Memory B cell (primary cell): ENCODE results near the gene WDR12.
"Not testable (repeated sequence)": the region's sequence is repeated elsewhere in the genome, so short reads cannot be mapped to it uniquely, and the experiment has no call there.

Experiments
- ATAC-seq: fragments of 150-1000 bp; cut with Tn5 transposase; 2 replicates; pipeline ENCODE4 v1.10.0; 2021; ENCODE audit warnings: low read depth, mild to moderate bottlenecking, moderate library complexity
- DNase-seq, 2 donors: peaks; one replicate each; pipeline ENCODE4 v3.0.0; 2022; ENCODE audit warnings: low spot score in 2 of 2
- H3K27ac Mint-ChIP-seq: one replicate; pipeline ENCODE4 v1.8.0; 2022; ENCODE audit warnings: mild to moderate bottlenecking, moderate library complexity, mixed read lengths
- H3K27me3 Mint-ChIP-seq: one replicate; pipeline ENCODE4 v1.8.0; 2022; ENCODE audit warnings: mixed read lengths
- H3K36me3 Mint-ChIP-seq: one replicate; pipeline ENCODE4 v1.8.0; 2022; ENCODE audit warnings: mild to moderate bottlenecking, mixed read lengths
- H3K4me1 Mint-ChIP-seq: one replicate; pipeline ENCODE4 v1.8.0; 2022; ENCODE audit warnings: mixed read lengths
- H3K4me3 Mint-ChIP-seq: one replicate; pipeline ENCODE4 v1.8.0; 2022; ENCODE audit warnings: mild to moderate bottlenecking, moderate library complexity, mixed read lengths
- H3K9me3 Mint-ChIP-seq: one replicate; pipeline ENCODE4 v1.8.0; 2022; ENCODE audit warnings: mixed read lengths

WDR12 gene

DNA sequence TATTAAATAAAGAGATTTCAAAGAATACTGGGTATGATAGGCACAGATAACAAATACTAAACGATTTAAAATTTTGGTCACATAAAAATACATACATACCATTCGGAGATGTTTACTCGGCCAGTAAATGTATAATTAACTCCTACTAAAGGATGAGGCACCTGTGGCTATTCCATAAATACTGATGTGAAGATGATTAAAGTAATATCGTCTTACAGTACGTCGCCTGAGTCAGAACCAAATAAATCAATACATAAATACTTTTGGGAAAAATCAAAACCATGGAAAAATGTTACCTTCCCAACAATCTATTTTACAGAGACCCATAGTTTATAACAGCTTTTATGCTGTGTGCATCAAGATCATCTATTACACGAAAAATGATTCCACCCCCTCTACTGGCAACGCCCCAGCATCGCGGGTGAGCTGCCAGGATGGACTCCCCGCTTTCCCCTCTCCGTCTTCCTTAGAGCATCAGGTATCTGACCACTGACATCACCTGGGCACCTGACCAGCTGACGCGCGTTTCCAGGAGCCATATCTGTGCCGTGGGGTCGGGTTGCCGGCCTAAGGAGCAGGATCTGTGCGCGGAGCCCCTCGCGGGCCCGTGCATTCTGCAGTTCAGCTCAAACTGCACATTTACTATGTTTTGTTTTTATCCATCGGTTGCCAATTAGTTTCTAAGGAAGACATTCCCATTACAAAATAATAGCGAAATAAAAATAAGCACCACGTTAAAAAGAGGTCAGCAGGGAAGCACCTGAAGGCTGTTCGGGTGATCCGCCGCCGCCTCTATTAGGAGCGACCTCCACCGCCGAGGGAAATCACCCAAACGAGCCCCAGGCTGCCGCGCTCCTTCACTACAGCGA lies 40.8 kb downstream of the WDR12 start:
- peaks cover 5% of the 10 kb centered on the region for H3K4me1 Mint-ChIP-seq
- peak; percentile 85 for ATAC-seq
- no peaks in the 10 kb centered on the region for H3K9me3 Mint-ChIP-seq
- peak overlapping the region; percentile 73 for H3K27ac Mint-ChIP-seq
- no peaks in the 10 kb centered on the region for H3K27me3 Mint-ChIP-seq
- H3K4me3 Mint-ChIP-seq, result peak overlapping the region; percentile 88
- no peaks in the 10 kb centered on the region for H3K36me3 Mint-ChIP-seq
- peak; percentile 52 to 56 for DNase-seq

DNA sequence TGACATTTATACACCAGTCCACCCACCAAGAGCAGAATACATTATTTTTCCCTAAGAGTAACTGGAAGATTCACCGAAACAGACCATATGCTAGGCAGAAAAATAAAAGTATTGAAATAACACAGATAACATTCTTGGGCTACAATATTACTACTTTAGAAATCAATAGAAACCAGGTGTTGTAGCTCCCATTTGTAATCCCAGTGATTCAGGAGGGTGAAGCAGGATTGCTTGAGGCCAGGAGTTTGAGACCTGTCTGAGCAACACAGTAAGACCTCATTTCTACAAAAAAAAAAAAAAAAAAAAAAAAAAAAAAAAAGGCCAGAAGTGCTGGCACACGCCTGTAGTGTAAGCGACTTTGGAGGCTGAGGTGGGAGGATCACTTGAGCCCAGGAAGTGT lies 49.5 kb downstream of the WDR12 start:
- no peaks in the 10 kb centered on the region for H3K9me3 Mint-ChIP-seq
- H3K27me3 Mint-ChIP-seq, result no peaks in the 10 kb centered on the region
- no peak for ATAC-seq

DNA sequence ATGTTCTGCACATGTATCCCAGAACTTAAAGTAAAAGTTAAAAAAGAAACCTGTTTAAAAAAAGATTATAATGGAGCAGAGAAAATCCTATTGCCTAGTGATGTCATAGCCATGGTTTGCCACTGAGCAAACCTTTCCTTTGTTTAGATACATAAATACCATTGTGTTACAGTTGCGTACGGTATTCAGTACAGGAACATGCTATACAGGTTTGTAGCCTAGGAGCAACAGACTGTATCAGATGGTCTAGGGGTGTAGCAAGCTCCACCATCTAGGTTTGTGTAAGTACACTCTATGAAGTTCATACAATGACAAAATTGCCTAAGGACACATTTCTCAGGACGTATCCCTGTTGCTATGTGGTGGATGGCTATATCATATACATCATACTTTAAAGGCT lies 52.9 kb downstream of the WDR12 start:
- peaks cover 2% of the 10 kb centered on the region for H3K36me3 Mint-ChIP-seq
- no peaks in the 10 kb centered on the region for H3K27me3 Mint-ChIP-seq
- DNase-seq (no peak), ATAC-seq (no peak)
- no peak overlapping the region for H3K4me3 Mint-ChIP-seq
- H3K9me3 Mint-ChIP-seq, result no peaks in the 10 kb centered on the region
- H3K4me1 Mint-ChIP-seq, result no peaks in the 10 kb centered on the region
- no peak overlapping the region for H3K27ac Mint-ChIP-seq

More for the DNA sequence above, 49.5 kb downstream of the WDR12 start:
- no peak overlapping the region for H3K4me3 Mint-ChIP-seq
- no peak for DNase-seq
- H3K4me1 Mint-ChIP-seq, result no peaks in the 10 kb centered on the region
- H3K27ac Mint-ChIP-seq, result no peak overlapping the region
- no peaks in the 10 kb centered on the region for H3K36me3 Mint-ChIP-seq

- H3K27ac Mint-ChIP-seq, DNase-seq, H3K27me3 Mint-ChIP-seq, H3K36me3 Mint-ChIP-seq, H3K4me3 Mint-ChIP-seq, H3K4me1 Mint-ChIP-seq, H3K9me3 Mint-ChIP-seq, ATAC-seq: not testable (repeated sequence)
Observed at GRCh38 chr2:202849343-202849742, 62.1 kb downstream of the WDR12 start.

DNA sequence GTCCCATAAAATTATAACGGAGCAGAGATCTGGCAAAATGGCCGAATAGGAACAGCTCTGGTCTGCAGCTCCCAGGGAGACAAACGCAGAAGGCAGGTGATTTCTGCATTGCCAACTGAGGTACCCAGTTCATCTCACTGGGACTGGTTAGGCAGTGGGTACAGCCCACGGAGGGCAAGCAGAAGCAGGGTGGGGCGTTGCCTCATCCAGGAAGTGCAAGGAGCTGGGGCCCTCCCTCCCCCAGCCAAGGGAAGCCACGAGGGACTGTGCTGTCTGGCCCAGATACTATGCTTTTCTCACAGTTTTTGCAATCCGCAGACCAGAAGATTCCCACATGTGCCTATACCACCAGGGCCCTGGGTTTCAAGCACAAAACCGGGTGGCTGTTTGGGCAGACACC lies 62.7 kb downstream of the WDR12 start:
- DNase-seq, result no peak
- Mint-ChIP-seq H3K27me3 (no peaks in the 10 kb centered on the region), H3K36me3 (peaks cover 2% of the 10 kb centered on the region), H3K27ac (no peak overlapping the region), H3K4me3 (peak overlapping the region; percentile 58), H3K4me1 (peaks cover 6% of the 10 kb centered on the region), H3K9me3 (no peaks in the 10 kb centered on the region)
- ATAC-seq, result peak; percentile 50

GRCh38 chr2:202847693-202848524 lies 63.6 kb downstream of the WDR12 start:
- peak; percentile 95 for ATAC-seq
- Mint-ChIP-seq H3K27me3 (no peaks in the 10 kb centered on the region), H3K4me1 (peaks cover 6% of the 10 kb centered on the region), H3K36me3 (peaks cover 5% of the 10 kb centered on the region), H3K9me3 (peaks cover 2% of the 10 kb centered on the region), H3K27ac (peak overlapping the region; percentile 51), H3K4me3 (no peak overlapping the region)
- DNase-seq, result peak in 1 of 2 donors; percentile 5

- DNase-seq (no peak), ATAC-seq (no peak)
- Mint-ChIP-seq H3K4me1 (peaks cover 4% of the 10 kb centered on the region), H3K36me3 (peaks cover 7% of the 10 kb centered on the region), H3K9me3 (peaks cover 6% of the 10 kb centered on the region), H3K27me3 (no peaks in the 10 kb centered on the region), H3K27ac (no peak overlapping the region), H3K4me3 (no peak overlapping the region)
Observed at GRCh38 chr2:202844656-202845055, 66.8 kb downstream of the WDR12 start.

- Mint-ChIP-seq H3K4me3 (no peak overlapping the region), H3K27me3 (no peaks in the 10 kb centered on the region), H3K27ac (no peak overlapping the region), H3K36me3 (peaks cover 7% of the 10 kb centered on the region), H3K4me1 (no peaks in the 10 kb centered on the region), H3K9me3 (peaks cover 6% of the 10 kb centered on the region)
- DNase-seq (no peak), ATAC-seq (no peak)
Observed at GRCh38 chr2:202842690-202843089, 68.8 kb downstream of the WDR12 start.

GRCh38 chr2:202841090-202841867 lies 70.2 kb downstream of the WDR12 start:
- DNase-seq (no peak), ATAC-seq (no peak)
- Mint-ChIP-seq H3K27ac (no peak overlapping the region), H3K27me3 (no peaks in the 10 kb centered on the region), H3K9me3 (peaks cover 6% of the 10 kb centered on the region), H3K36me3 (peaks cover 7% of the 10 kb centered on the region), H3K4me1 (no peaks in the 10 kb centered on the region), H3K4me3 (no peak overlapping the region)

DNA sequence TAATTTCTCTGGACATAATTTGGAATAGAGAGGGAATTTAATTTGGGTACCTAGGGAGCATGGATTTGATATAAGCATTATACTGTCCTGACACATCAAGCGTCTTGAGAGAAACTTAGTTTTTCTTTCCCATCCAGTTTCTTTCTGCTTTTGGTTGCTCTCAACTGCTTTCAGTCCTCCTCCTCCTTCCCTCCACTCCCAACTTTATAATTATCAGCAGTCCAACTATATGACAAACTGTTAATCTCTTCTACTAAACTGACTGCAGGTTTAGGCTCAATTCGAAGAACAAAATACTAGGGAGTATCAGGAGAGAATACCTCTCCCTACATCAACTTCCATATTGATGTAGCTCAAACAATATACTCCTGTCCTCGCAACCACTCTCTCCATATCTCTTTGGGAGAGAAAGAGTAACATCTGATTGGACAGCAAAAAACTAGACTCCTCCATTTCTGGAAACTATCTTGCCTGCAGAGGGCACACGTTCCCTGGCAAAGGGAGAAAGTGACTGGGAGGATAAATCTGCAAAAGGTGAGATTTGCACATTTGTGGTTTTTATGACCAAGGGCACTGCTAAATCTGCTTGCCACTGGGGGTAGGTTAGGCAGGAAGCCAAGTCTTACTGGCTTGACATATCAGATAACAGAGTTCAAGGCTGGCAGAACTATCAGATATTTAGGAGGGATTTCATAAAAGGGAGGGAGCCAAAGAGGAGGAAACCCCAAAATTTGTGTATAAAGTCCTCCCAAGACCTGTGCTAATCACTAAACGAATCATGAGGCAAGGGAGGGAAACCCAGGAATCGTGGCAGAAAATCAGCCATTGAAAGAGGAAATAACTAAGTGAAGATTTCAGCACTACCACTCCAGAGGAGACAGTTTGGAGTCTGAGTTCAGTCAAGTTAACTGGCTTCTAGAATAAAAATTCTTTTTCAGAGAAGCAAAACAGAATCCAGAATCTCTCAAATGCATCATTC lies 79.9 kb downstream of the WDR12 start:
- no peaks in the 10 kb centered on the region for H3K36me3 Mint-ChIP-seq
- DNase-seq (peak in 1 of 2 donors; percentile 41), ATAC-seq (peak; percentile 67)
- H3K27ac Mint-ChIP-seq, result no peak overlapping the region
- no peak overlapping the region for H3K4me3 Mint-ChIP-seq
- H3K4me1 Mint-ChIP-seq, result peaks cover 8% of the 10 kb centered on the region
- no peaks in the 10 kb centered on the region for H3K9me3 Mint-ChIP-seq
- no peaks in the 10 kb centered on the region for H3K27me3 Mint-ChIP-seq

GRCh38 chr2:202824901-202825300 lies 86.6 kb downstream of the WDR12 start:
- ATAC-seq (no peak), DNase-seq (no peak)
- Mint-ChIP-seq H3K9me3 (no peaks in the 10 kb centered on the region), H3K36me3 (peaks cover 5% of the 10 kb centered on the region), H3K4me1 (no peaks in the 10 kb centered on the region), H3K27ac (no peak overlapping the region), H3K4me3 (no peak overlapping the region), H3K27me3 (no peaks in the 10 kb centered on the region)
